Muscle of arm (tissue), 12 donors: ENCODE measurements around the gene DAW1. TPM values are rescaled to one million over a fixed set of nuclear protein-coding genes. Genes with fewer than 3 reads are reported as not detected.
A peak's percentile ranks its signal among the peaks of the same experiment; 100 is the strongest.

Source experiments
- DNase-seq: peaks from one replicate; pipeline ENCODE4 v3.0.0-alpha.2; 2013
- polyA plus RNA-seq, 12 donors: library from polyadenylated mRNA; unstranded; fragments of 120-200 nt; gene quantifications; one replicate each; pipeline ENCODE4 v1.2.1, GENCODE V29; 2013; ENCODE audit not compliant: insufficient read length in 12 of 12

DAW1 gene
- polyA plus RNA-seq, 12 donors: 0.06 to 0.21 (median 0.08) TPM; not detected in 8

GRCh38 chr2:227862227-227862740 is 9.1 kb upstream of the DAW1 start:
- DNase-seq: no peak

GRCh38 chr2:227862741-227863588 is 8.5 kb upstream of the DAW1 start:
- no peak for DNase-seq

GRCh38 chr2:227864161-227864756 is 7.2 kb upstream of the DAW1 start:
- DNase-seq: peak; percentile 34

- DNase-seq: no peak
These were observed 6.1 kb upstream of the DAW1 start for GRCh38 chr2:227865291-227865690.

GRCh38 chr2:227867386-227867785 is 4.0 kb upstream of the DAW1 start:
- DNase-seq: no peak

- DNase-seq: no peak
These were observed 589 bp upstream of the DAW1 start for GRCh38 chr2:227870710-227871374.

GRCh38 chr2:227872676-227873075 is 1.2 kb downstream of the DAW1 start:
- DNase-seq: no peak

- DNase-seq: no peak
These were observed 4.9 kb downstream of the DAW1 start for GRCh38 chr2:227876300-227876801.

- peak; percentile 63 for DNase-seq
These were observed 6.2 kb downstream of the DAW1 start for GRCh38 chr2:227877421-227878310.

- no peak for DNase-seq
These were observed 9.0 kb downstream of the DAW1 start for GRCh38 chr2:227880460-227880859.

- DNase-seq: no peak
These were observed 10.6 kb downstream of the DAW1 start for GRCh38 chr2:227881866-227882517.

GRCh38 chr2:227884511-227884947 is 13.1 kb downstream of the DAW1 start:
- no peak for DNase-seq

- no peak for DNase-seq
These were observed 14.7 kb downstream of the DAW1 start for GRCh38 chr2:227886149-227886548.

- no peak for DNase-seq
These were observed 16.9 kb downstream of the DAW1 start for GRCh38 chr2:227888289-227888688.

GRCh38 chr2:227889336-227889735 is 17.9 kb downstream of the DAW1 start:
- no peak for DNase-seq

- peak; percentile 54 for DNase-seq
These were observed 19.2 kb downstream of the DAW1 start for GRCh38 chr2:227890495-227891079.

- no peak for DNase-seq
These were observed 20.2 kb downstream of the DAW1 start for GRCh38 chr2:227891673-227892072.

- DNase-seq: no peak
These were observed 31.9 kb downstream of the DAW1 start for GRCh38 chr2:227903381-227903780.

- no peak for DNase-seq
These were observed 35.6 kb downstream of the DAW1 start for GRCh38 chr2:227906991-227907390.
